Activated B cell treated with CpG ODN at 0.5 μM for 24 hours (primary cell): ENCODE results near the gene MARS1. TPM values are rescaled to one million over a fixed set of nuclear protein-coding genes. Genes with fewer than 3 reads are reported as not detected.
"Not testable (repeated sequence)": the region's sequence is repeated elsewhere in the genome, so short reads cannot be mapped to it uniquely, and the experiment has no call there.

ENCODE experiments used
- ATAC-seq: fragments of 200-7000 bp; cut with Tn5 transposase; one replicate; pipeline ENCODE4 v1.10.0; 2021; ENCODE audit warnings: low read depth, mild to moderate bottlenecking, moderate library complexity
- CTCF ChIA-PET: fragments of 350-600 bp; sonication (Branson Sonifier 250); formaldehyde crosslinking; loops from one replicate; lab custom pipeline; 2021; ENCODE audit warnings: antibody characterized with exemption; lab: Charles Lee
- POLR2A ChIA-PET: fragments of 350-600 bp; sonication (Branson Sonifier 250); formaldehyde crosslinking; loops from one replicate; lab custom pipeline; 2021; ENCODE audit warnings: antibody characterized with exemption; lab: Charles Lee
- DNase-seq: peaks from one replicate; pipeline ENCODE4 v3.0.0; 2022
- H3K27ac Mint-ChIP-seq: one replicate; pipeline ENCODE4 v1.8.0; 2020; ENCODE audit warnings: mixed read lengths
- H3K27me3 Mint-ChIP-seq: one replicate; pipeline ENCODE4 v1.8.0; 2021; ENCODE audit warnings: mixed read lengths
- H3K36me3 Mint-ChIP-seq: one replicate; pipeline ENCODE4 v1.8.0; 2021; ENCODE audit warnings: low read depth, mixed read lengths
- H3K4me1 Mint-ChIP-seq: one replicate; pipeline ENCODE4 v1.8.0; 2021; ENCODE audit warnings: mixed read lengths
- H3K4me3 Mint-ChIP-seq: one replicate; pipeline ENCODE4 v1.8.0; 2020; ENCODE audit warnings: mild to moderate bottlenecking, mixed read lengths
- H3K9me3 Mint-ChIP-seq: one replicate; pipeline ENCODE4 v1.8.0; 2020; ENCODE audit warnings: mixed read lengths
- intact Hi-C: fragments of 100-400 bp; cut with micrococcal nuclease; formaldehyde crosslinking; loops from one replicate; pipeline ENCODE4 v1.15.1; 2024
- total RNA-seq: library from RNA; stranded (reverse); gene quantifications from 2 replicates; pipeline ENCODE4 v1.2.3, GENCODE V29; 2022
- TF ChIP-seq, protein P1 (sequence below): fragments of 200-600 bp; IDR thresholded peaks from one replicate; pipeline ENCODE4 v1.8.0; 2022; ENCODE audit warnings: antibody characterized with exemption, mild to moderate bottlenecking

Gene MARS1
- total RNA-seq, 1 donor from 2014 or later = 425 TPM

DNA sequence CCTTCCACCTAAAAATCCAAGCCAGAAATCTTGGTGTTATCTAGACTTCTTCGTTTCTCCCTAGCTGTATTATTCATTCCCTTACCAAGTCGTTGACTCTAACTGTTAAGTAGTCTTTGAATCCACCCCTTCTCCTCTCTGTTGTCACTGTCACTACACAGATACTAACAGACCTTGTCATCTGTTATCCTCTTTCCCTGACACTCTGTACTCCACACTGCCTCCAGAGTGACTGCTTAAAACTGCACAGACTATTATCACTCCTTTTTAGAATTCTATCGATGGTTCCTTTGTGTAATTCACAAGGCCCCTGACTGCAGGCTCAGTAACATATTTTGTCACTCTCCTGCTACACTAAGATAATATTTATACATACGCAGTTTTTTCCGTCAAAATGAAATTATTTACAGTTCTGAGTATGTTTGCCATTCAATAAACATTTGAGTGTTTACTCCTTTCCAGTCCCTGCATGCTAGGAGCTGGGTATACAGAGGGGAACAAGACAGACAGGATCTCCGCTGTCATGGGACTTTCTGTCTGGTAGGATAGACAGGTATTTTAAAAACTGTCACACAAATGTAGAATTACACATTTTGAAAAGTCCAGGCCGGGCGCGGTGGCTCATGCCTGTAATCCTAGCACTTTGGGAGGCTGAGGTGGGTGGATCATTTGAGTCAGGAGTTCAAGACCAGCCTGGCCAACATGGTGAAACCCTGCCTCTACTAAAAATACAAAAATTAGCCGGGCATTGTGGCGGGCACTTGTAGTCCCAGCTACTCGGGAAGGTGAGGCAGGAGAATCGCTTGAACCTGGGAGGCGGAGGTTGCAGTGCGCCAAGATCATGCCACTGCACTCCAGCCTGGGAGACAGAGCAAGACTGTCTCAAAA is 3.8 kb downstream of the MARS1 start:
- ChIA-PET POLR2A (interaction anchor here (1.0 to 1.7 kb wide), 4 partner anchors 9 to 28 kb away, joined by 3 to 8 read pairs (median 4); partner anchors contain the start of genes ARHGAP9 and DDIT3), CTCF (no interaction called here)
- TF ChIP-seq, protein P1, sequence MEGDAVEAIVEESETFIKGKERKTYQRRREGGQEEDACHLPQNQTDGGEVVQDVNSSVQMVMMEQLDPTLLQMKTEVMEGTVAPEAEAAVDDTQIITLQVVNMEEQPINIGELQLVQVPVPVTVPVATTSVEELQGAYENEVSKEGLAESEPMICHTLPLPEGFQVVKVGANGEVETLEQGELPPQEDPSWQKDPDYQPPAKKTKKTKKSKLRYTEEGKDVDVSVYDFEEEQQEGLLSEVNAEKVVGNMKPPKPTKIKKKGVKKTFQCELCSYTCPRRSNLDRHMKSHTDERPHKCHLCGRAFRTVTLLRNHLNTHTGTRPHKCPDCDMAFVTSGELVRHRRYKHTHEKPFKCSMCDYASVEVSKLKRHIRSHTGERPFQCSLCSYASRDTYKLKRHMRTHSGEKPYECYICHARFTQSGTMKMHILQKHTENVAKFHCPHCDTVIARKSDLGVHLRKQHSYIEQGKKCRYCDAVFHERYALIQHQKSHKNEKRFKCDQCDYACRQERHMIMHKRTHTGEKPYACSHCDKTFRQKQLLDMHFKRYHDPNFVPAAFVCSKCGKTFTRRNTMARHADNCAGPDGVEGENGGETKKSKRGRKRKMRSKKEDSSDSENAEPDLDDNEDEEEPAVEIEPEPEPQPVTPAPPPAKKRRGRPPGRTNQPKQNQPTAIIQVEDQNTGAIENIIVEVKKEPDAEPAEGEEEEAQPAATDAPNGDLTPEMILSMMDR = no peak
- Mint-ChIP-seq H3K27me3 (no peaks in the 10 kb centered on the region), H3K27ac (peak overlapping the region; percentile 42), H3K4me1 (peaks cover 32% of the 10 kb centered on the region), H3K9me3 (no peaks in the 10 kb centered on the region), H3K4me3 (peak overlapping the region; percentile 13), H3K36me3 (peaks cover 73% of the 10 kb centered on the region)
- no peak for ATAC-seq
- intact Hi-C loops = no loop called here
- no peak for DNase-seq

DNA sequence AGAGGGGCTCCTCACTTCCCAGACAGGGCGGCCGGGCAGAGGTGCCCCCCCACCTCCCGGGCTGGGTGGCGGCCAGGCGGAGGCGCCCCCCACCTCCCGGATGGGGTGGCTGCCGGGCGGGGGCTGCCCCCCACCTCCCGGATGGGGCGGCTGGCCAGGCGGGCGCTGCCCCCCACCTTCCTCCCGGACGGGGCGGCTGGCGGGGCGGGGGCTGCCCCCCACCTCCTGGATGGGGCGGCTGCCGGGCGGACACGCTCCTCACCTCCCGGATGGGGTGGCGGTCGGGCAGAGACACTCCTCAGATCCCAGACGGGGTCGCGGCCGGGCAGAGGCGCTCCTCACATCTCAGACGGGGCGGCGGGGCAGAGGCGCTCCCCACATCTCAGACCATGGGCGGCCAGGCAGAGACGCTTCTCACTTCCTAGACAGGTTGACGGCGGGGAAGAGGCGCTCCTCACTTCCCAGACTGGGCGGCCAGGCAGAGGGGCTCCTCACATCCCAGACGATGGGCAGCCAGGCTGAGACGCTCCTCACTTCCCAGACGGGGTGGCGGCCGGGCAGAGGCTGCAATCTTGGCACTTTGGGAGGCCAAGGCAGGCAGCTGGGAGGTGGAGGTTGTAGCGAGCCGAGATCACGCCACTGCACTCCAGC is 7.3 kb downstream of the MARS1 start:
- H3K27me3 Mint-ChIP-seq, CTCF ChIA-PET, ATAC-seq, H3K4me1 Mint-ChIP-seq, H3K4me3 Mint-ChIP-seq, H3K27ac Mint-ChIP-seq, H3K9me3 Mint-ChIP-seq, DNase-seq, intact Hi-C loops, POLR2A ChIA-PET: not testable (repeated sequence)
- peaks cover 79% of the 10 kb centered on the region for H3K36me3 Mint-ChIP-seq

GRCh38 chr12:57496822-57497221 is 9.0 kb downstream of the MARS1 start:
- TF ChIP-seq, protein P1 = no peak
- Mint-ChIP-seq H3K9me3 (no peaks in the 10 kb centered on the region), H3K4me3 (no peak overlapping the region), H3K4me1 (peaks cover 3% of the 10 kb centered on the region), H3K36me3 (peaks cover 79% of the 10 kb centered on the region), H3K27me3 (no peaks in the 10 kb centered on the region), H3K27ac (no peak overlapping the region)
- no peak for ATAC-seq
- CTCF ChIA-PET = interaction anchor here (0.7 kb wide), 1 partner anchor 38 kb away, joined by 5 read pairs; no protein-coding TSS in a partner anchor
- no peak for DNase-seq
- intact Hi-C loops = no loop called here
- POLR2A ChIA-PET = interaction anchor here (0.7 to 1.1 kb wide), 4 partner anchors 9 to 76 kb away, joined by 3 to 6 read pairs (median 3); no protein-coding TSS in a partner anchor

DNA sequence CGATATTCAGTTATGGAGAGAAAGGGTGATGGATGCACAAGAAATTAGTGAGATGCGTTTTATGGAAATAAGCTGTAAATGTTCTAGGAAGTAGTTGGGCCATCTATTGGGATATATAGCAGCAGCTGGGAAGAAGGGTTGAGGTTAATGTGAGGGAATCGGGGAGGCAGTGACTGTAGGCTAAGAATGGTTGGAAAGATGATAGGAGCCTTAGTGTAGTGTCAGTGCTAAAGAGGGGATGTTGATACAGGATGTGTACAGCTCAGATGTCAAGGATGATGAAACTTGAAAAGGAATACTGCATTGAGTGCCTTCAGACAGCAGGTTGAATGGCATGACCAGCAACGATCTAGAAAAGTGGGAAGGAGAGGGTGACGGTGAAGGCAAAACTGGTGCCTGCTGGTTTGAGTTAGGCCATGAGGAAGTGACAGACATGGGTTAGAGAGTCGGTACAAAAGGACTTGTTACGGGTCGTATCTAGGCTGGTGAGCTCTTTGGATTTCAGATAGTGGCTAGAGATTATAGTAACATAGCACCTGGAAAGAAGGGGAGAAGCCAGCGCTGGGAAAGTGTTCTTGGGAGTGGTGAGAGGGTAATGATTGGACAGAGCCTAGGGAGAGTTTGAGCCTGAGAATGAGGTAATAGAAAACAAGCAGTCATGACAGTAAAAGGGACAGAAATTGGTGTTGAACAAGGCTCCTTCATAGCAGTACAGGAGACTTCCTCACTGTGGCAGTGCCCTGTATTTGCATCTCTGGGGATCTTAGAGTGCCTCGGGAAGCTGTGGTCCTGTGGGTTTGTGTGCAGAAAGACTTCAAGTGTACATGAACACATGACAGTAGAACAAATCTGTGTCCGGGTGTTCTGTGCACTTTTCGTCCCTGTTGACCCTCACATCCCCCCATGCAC is 9.6 kb downstream of the MARS1 start:
- H3K36me3 Mint-ChIP-seq = peaks cover 79% of the 10 kb centered on the region
- ChIA-PET POLR2A (interaction anchor here (0.5 to 1.1 kb wide), 6 partner anchors 8 to 149 kb away, joined by 3 to 7 read pairs (median 3); no protein-coding TSS in a partner anchor), CTCF (no interaction called here)
- H3K27ac Mint-ChIP-seq = peak overlapping the region; percentile 2
- no peak for DNase-seq
- H3K27me3 Mint-ChIP-seq = no peaks in the 10 kb centered on the region
- H3K4me1 Mint-ChIP-seq = peaks cover 3% of the 10 kb centered on the region
- peak; percentile 18 for ATAC-seq
- TF ChIP-seq, protein P1 = no peak
- intact Hi-C loops = no loop called here
- H3K4me3 Mint-ChIP-seq = no peak overlapping the region
- no peaks in the 10 kb centered on the region for H3K9me3 Mint-ChIP-seq

DNA sequence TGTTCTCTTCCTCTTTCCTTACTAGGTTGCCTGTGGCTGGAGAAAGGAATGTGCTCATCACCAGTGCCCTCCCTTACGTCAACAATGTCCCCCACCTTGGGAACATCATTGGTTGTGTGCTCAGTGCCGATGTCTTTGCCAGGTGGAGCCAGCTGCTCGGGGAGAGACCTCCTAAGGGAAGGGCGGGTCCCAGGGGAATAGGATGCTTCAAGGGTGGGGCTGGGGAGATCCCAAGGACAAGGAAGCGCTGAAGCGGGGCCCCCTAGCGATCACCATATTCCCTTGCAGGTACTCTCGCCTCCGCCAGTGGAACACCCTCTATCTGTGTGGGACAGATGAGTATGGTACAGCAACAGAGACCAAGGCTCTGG is 10.2 kb downstream of the MARS1 start:
- Mint-ChIP-seq H3K27ac (no peak overlapping the region), H3K27me3 (no peaks in the 10 kb centered on the region), H3K36me3 (peaks cover 78% of the 10 kb centered on the region), H3K4me3 (no peak overlapping the region), H3K4me1 (peaks cover 3% of the 10 kb centered on the region), H3K9me3 (no peaks in the 10 kb centered on the region)
- ChIA-PET POLR2A (interaction anchor here (0.5 to 1.4 kb wide), 3 partner anchors 21 to 150 kb away, joined by 3 to 7 read pairs (median 4); no protein-coding TSS in a partner anchor), CTCF (no interaction called here)
- TF ChIP-seq, protein P1 = no peak
- ATAC-seq = no peak
- intact Hi-C loops = no loop called here
- no peak for DNase-seq
